Measurements from ENCODE around the gene LHPP.

The LHPP gene

GRCh38 chr10:124476043-124476725, 14.6 kb downstream of the LHPP start:
- no peaks in the 10 kb centered on the region for H3K27me3 ChIP-seq (ENCODE audit: insufficient read depth, low read depth)

DNA sequence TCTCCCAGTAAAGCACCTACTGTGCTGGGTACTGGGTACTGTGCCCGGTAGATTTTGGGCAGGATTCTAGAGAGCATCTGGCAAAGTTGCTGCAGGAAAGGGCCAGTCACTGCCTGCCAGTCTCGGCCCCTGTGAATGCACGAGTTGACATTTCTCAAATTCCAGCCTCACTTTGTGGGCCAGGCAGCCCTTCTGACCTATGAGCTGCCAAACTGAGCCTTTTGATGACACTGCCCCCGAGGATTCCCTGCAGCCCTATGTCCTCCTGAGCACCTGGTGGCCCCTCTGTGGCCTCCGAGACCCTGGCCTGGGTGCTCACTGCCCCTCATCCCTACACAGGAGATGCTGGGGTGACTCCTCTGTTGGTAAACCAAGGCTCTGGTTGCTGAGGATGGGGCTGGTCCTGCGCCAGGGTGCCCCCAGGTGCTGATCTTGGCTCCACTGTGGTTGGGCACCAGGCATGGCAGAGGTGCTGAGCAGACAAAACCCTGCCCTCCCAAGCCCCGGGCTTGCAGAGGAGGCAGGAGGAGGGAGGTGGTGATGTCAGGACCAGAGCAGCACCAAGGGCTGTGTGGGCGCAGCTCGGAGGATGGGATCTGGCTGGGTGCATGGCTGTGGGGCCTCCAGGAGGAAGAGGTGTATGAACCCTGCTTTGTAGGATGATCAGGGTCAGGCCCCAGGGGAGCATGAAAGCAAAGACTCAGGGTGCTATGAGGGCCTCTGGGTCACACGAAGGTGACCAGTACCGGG, 16.2 kb downstream of the LHPP start:
- no peak overlapping the region for H3K27ac ChIP-seq
- no peak overlapping the region for H3K9ac ChIP-seq
- TF ChIP-seq, protein P1, sequence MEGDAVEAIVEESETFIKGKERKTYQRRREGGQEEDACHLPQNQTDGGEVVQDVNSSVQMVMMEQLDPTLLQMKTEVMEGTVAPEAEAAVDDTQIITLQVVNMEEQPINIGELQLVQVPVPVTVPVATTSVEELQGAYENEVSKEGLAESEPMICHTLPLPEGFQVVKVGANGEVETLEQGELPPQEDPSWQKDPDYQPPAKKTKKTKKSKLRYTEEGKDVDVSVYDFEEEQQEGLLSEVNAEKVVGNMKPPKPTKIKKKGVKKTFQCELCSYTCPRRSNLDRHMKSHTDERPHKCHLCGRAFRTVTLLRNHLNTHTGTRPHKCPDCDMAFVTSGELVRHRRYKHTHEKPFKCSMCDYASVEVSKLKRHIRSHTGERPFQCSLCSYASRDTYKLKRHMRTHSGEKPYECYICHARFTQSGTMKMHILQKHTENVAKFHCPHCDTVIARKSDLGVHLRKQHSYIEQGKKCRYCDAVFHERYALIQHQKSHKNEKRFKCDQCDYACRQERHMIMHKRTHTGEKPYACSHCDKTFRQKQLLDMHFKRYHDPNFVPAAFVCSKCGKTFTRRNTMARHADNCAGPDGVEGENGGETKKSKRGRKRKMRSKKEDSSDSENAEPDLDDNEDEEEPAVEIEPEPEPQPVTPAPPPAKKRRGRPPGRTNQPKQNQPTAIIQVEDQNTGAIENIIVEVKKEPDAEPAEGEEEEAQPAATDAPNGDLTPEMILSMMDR (conservative IDR thresholded peaks at IDR 0.05; ENCODE audit: low read depth, low read length): no peak
- peaks cover 8% of the 10 kb centered on the region for H3K4me1 ChIP-seq (ENCODE audit: low read depth, poor library complexity, severe bottlenecking)
- no peak overlapping the region for H3K4me2 ChIP-seq
- no peaks in the 10 kb centered on the region for H4K20me1 ChIP-seq (ENCODE audit: insufficient read depth)
- H2AFZ ChIP-seq (ENCODE audit: low read depth): no peak overlapping the region
- H3K27me3 ChIP-seq (ENCODE audit: insufficient read depth, low read depth): no peaks in the 10 kb centered on the region
- H3K79me2 ChIP-seq (ENCODE audit: insufficient read depth, low read depth): no peaks in the 10 kb centered on the region
- no peaks in the 10 kb centered on the region for H3K36me3 ChIP-seq (ENCODE audit: insufficient read depth)
- no peak overlapping the region for H3K4me3 ChIP-seq (IDR thresholded peaks at IDR 0.05; ENCODE audit: insufficient read depth, low read depth, low read length)

More at GRCh38 chr10:124476043-124476725, 14.6 kb downstream of the LHPP start:
- no peak overlapping the region for H3K27ac ChIP-seq
- no peak overlapping the region for H3K4me2 ChIP-seq
- peaks cover 8% of the 10 kb centered on the region for H3K4me1 ChIP-seq (ENCODE audit: low read depth, poor library complexity, severe bottlenecking)
- no peak overlapping the region for H3K9ac ChIP-seq
- H3K36me3 ChIP-seq (ENCODE audit: insufficient read depth): no peaks in the 10 kb centered on the region
- H4K20me1 ChIP-seq (ENCODE audit: insufficient read depth): no peaks in the 10 kb centered on the region
- TF ChIP-seq, protein P1 (conservative IDR thresholded peaks at IDR 0.05; ENCODE audit: low read depth, low read length): no peak
- H3K4me3 ChIP-seq (IDR thresholded peaks at IDR 0.05; ENCODE audit: insufficient read depth, low read depth, low read length): no peak overlapping the region
- H2AFZ ChIP-seq (ENCODE audit: low read depth): no peak overlapping the region
- H3K79me2 ChIP-seq (ENCODE audit: insufficient read depth, low read depth): no peaks in the 10 kb centered on the region

DNA sequence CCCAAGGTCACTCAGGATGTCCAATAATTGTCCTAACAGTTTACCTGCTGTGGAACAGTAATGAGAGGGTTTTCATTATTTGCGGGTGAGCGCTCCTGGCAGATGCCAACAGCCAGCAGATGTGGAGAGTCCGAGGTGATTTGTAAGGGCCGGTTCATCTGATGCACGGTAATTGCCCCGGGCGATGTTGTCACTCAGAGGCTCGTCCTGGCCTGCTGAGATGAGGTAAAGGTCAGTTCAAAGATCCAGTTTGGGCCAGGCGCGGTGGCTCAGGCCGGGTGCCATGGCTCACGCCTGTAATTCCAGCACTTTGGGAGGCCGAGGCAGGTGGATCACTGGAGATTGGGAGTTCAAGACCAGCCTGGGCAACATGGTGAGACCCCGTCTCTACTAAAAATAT, 16.9 kb downstream of the LHPP start:
- Histone ChIP-seq H3K36me3 (ENCODE audit: insufficient read depth) (no peaks in the 10 kb centered on the region), H4K20me1 (ENCODE audit: insufficient read depth) (no peaks in the 10 kb centered on the region), H3K9ac (no peak overlapping the region), H3K27ac (no peak overlapping the region), H3K79me2 (ENCODE audit: insufficient read depth, low read depth) (no peaks in the 10 kb centered on the region), H3K4me1 (ENCODE audit: low read depth, poor library complexity, severe bottlenecking) (peaks cover 8% of the 10 kb centered on the region), H3K4me3 (IDR thresholded peaks at IDR 0.05; ENCODE audit: insufficient read depth, low read depth, low read length) (no peak overlapping the region), H3K4me2 (no peak overlapping the region), H3K27me3 (ENCODE audit: insufficient read depth, low read depth) (no peaks in the 10 kb centered on the region), H2AFZ (ENCODE audit: low read depth) (no peak overlapping the region)
- TF ChIP-seq, protein P1 (conservative IDR thresholded peaks at IDR 0.05; ENCODE audit: low read depth, low read length): no peak

GRCh38 chr10:124480860-124481259, 19.2 kb downstream of the LHPP start:
- TF ChIP-seq, protein P1 (conservative IDR thresholded peaks at IDR 0.05; ENCODE audit: low read depth, low read length): no peak
- H3K27ac ChIP-seq: no peak overlapping the region
- no peaks in the 10 kb centered on the region for H3K4me1 ChIP-seq (ENCODE audit: low read depth, poor library complexity, severe bottlenecking)
- H3K4me3 ChIP-seq (IDR thresholded peaks at IDR 0.05; ENCODE audit: insufficient read depth, low read depth, low read length): no peak overlapping the region
- H3K36me3 ChIP-seq (ENCODE audit: insufficient read depth): no peaks in the 10 kb centered on the region
- no peaks in the 10 kb centered on the region for H3K79me2 ChIP-seq (ENCODE audit: insufficient read depth, low read depth)
- no peak overlapping the region for H2AFZ ChIP-seq (ENCODE audit: low read depth)
- no peaks in the 10 kb centered on the region for H4K20me1 ChIP-seq (ENCODE audit: insufficient read depth)
- H3K9ac ChIP-seq: no peak overlapping the region
- no peak overlapping the region for H3K4me2 ChIP-seq
- H3K27me3 ChIP-seq (ENCODE audit: insufficient read depth, low read depth): no peaks in the 10 kb centered on the region
